T-helper 17 cell (primary cell): ENCODE results near the gene HCN1. TPM values are rescaled to one million over a fixed set of nuclear protein-coding genes. Genes with fewer than 3 reads are reported as not detected.
"Not testable (repeated sequence)": the region's sequence is repeated elsewhere in the genome, so short reads cannot be mapped to it uniquely, and the experiment has no call there.

Experiments used
- ATAC-seq: fragments of 150-1000 bp; cut with Tn5 transposase; 2 replicates; pipeline ENCODE4 v1.10.0; 2021; ENCODE audit warnings: mild to moderate bottlenecking, moderate library complexity
- DNase-seq, 3 donors: peaks; one replicate each; pipeline versions ENCODE4 v3.0.0 to v3.0.0-alpha.2; 2020 to 2021
- H3K9me3 ChIP-seq: one replicate; pipeline ENCODE4 v1.7.0; 2013; ENCODE audit warnings: low read length, mild to moderate bottlenecking; ENCODE audit not compliant: control insufficient read depth, poor library complexity, severe bottlenecking
- H3K27ac Mint-ChIP-seq: one replicate; pipeline ENCODE4 v1.8.0; 2022; ENCODE audit warnings: mild to moderate bottlenecking, moderate library complexity, mixed read lengths
- H3K27me3 Mint-ChIP-seq: one replicate; pipeline ENCODE4 v1.8.0; 2022; ENCODE audit warnings: mixed read lengths
- H3K36me3 Mint-ChIP-seq: one replicate; pipeline ENCODE4 v1.8.0; 2022; ENCODE audit warnings: low read depth, mixed read lengths
- H3K4me1 Mint-ChIP-seq: one replicate; pipeline ENCODE4 v1.8.0; 2022; ENCODE audit warnings: mild to moderate bottlenecking, mixed read lengths
- H3K4me3 Mint-ChIP-seq: one replicate; pipeline ENCODE4 v1.8.0; 2022; ENCODE audit warnings: mild to moderate bottlenecking, moderate library complexity, mixed read lengths
- total RNA-seq, 4 donors: library from RNA in 2 of 4; stranded (reverse) in 2 of 4; gene quantifications; one replicate each; pipeline ENCODE4 v1.2.3 and lab custom pipeline; 2022 to 2026

The HCN1 gene
- total RNA-seq, 2 donors from 2014 or later = not detected

DNA sequence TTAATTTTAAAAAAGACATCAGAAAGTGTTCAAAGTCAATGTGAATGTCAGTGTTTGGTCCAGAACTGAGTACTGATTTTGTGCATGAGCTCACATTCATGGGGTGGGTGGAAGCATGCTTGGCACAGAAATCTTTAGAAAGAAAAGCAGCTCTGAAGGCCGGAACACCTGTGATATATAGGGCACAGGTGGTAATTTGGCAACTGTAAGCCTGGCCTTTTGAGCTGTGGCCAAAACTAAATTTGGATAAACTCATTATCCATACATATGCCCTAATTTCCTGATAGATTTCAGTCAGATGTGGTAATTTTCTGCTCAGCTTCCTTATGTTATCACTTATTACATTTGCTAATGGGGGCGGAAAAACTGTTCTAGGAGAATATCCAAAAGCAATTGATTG, 211.4 kb downstream of the HCN1 start:
- no peak overlapping the region for H3K27ac Mint-ChIP-seq
- DNase-seq (no peak), ATAC-seq (no peak)
- H3K4me3 Mint-ChIP-seq = no peak overlapping the region
- no peaks in the 10 kb centered on the region for H3K9me3 ChIP-seq
- no peaks in the 10 kb centered on the region for H3K4me1 Mint-ChIP-seq
- H3K36me3 Mint-ChIP-seq = no peaks in the 10 kb centered on the region
- H3K27me3 Mint-ChIP-seq = no peaks in the 10 kb centered on the region

DNA sequence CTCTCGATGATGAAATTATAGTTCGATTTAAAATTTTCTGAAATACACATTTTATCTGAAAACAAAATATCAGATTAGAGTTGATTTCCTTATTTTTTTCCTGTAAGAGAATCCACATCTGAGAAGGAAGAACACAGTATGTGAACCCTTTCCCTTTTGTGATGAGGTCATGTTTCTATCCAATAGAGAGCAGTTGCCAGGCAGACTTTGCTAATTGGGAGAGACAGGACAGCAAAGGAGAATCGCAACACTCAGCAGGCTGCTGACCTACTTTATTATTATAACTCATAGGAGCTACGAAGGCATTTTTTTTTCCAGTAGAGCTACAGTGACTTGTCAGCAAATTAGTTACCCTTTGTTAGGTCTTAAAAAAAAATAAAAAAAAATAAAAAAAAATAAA, 242.1 kb downstream of the HCN1 start:
- no peak overlapping the region for H3K4me3 Mint-ChIP-seq
- no peaks in the 10 kb centered on the region for H3K9me3 ChIP-seq
- H3K27ac Mint-ChIP-seq = no peak overlapping the region
- ATAC-seq = no peak
- H3K4me1 Mint-ChIP-seq = no peaks in the 10 kb centered on the region
- no peaks in the 10 kb centered on the region for H3K36me3 Mint-ChIP-seq
- no peak for DNase-seq
- no peaks in the 10 kb centered on the region for H3K27me3 Mint-ChIP-seq

DNA sequence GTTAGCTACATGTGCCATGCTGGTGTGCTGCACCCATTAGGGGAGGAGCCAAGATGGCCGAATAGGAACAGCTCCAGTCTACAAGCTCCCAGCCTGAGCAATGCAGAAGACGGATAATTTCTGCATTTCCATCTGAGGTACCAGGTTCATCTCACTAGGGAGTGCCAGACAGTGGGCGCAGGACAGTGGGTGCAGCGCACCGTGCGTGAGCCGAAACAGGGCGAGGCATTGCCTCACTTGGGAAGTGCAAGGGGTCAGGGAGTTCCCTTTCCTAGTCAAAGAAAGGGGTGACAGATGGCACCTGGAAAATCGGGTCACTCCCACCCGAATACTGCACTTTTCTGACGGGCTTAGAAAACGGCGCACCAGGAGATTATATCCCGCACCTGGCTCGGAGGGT, 251.3 kb downstream of the HCN1 start:
- H3K4me3 Mint-ChIP-seq, H3K36me3 Mint-ChIP-seq, H3K9me3 ChIP-seq, H3K27ac Mint-ChIP-seq, H3K4me1 Mint-ChIP-seq, H3K27me3 Mint-ChIP-seq, DNase-seq, ATAC-seq: not testable (repeated sequence)

DNA sequence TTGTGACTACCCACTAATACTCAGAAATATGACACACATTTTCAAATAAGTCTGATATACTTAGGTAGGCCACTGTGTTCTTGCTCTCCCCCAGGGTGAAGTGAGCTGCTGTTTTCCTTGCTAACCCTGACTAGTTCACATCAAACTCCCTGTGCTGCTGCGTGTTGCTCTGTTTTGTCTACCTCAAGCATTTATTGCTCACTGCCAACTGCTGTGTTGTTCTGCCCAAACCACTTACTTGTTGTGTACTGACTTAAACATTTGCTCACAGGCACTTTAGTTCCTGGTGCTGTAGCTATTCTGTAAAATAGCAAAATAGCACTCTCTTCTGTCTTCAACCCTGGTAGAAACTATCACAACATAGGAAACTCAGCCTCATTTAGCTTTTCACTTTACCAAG, 255.7 kb downstream of the HCN1 start:
- Mint-ChIP-seq H3K27me3 (no peaks in the 10 kb centered on the region), H3K4me3 (no peak overlapping the region), H3K27ac (no peak overlapping the region), H3K36me3 (no peaks in the 10 kb centered on the region), H3K4me1 (no peaks in the 10 kb centered on the region)
- H3K9me3 ChIP-seq = no peaks in the 10 kb centered on the region
- ATAC-seq = no peak
- no peak for DNase-seq

DNA sequence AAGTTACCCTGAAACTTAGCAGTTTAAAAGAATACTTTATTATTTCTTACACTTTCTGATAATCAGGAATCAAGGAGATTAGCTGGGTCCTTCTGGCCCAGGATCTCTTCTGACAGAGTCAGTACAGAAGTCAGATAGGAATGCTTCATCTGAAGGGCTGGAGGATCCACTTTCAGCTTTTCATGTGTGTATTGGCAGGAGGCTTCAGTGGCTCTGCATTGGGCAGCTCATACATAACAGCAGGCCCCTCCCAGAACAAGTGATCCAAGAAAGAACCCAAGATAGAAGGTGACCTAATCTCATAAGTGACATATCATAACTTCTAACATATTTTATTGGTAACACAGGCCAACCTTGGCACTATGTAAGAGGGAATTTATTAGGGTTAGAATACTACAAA, 258.4 kb downstream of the HCN1 start:
- Mint-ChIP-seq H3K27me3 (no peaks in the 10 kb centered on the region), H3K4me1 (no peaks in the 10 kb centered on the region), H3K4me3 (no peak overlapping the region), H3K36me3 (no peaks in the 10 kb centered on the region), H3K27ac (no peak overlapping the region)
- ATAC-seq (no peak), DNase-seq (no peak)
- no peaks in the 10 kb centered on the region for H3K9me3 ChIP-seq

DNA sequence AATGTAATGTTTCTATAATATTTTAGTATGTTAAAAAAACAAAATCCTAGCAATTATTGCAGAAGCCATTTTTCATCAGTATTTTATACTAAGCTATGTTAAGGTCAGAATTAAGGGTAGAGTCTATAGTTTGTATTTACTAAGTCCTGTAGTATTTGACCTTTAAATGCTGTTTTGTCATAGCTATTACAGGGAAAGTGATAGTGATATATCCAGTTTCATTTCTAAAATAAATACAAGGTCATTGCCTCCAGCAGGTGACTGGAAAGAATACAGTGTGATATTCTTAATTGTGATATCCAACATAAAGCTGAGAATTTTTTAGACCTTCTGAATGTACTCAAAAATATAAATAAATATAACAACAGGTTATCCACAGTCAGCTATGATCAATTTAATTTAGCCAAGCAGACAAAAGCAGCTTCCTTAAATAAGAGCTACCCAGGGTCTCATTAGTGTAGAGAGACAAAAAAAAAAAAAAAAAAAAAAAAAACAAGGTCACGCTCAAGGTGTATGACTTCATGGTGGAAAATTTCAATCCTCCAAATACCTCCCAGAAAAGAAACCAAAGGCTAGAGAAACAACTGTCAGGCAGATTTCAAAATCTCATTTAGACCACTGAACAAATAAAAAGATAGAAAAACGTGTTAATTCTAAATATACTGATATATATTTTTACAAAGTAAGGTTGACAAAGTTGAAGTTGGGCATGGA, 278.7 kb downstream of the HCN1 start:
- no peaks in the 10 kb centered on the region for H3K27me3 Mint-ChIP-seq
- no peak for ATAC-seq
- no peak overlapping the region for H3K4me3 Mint-ChIP-seq
- no peaks in the 10 kb centered on the region for H3K36me3 Mint-ChIP-seq
- H3K4me1 Mint-ChIP-seq = no peaks in the 10 kb centered on the region
- H3K9me3 ChIP-seq = no peaks in the 10 kb centered on the region
- DNase-seq = no peak
- no peak overlapping the region for H3K27ac Mint-ChIP-seq

DNA sequence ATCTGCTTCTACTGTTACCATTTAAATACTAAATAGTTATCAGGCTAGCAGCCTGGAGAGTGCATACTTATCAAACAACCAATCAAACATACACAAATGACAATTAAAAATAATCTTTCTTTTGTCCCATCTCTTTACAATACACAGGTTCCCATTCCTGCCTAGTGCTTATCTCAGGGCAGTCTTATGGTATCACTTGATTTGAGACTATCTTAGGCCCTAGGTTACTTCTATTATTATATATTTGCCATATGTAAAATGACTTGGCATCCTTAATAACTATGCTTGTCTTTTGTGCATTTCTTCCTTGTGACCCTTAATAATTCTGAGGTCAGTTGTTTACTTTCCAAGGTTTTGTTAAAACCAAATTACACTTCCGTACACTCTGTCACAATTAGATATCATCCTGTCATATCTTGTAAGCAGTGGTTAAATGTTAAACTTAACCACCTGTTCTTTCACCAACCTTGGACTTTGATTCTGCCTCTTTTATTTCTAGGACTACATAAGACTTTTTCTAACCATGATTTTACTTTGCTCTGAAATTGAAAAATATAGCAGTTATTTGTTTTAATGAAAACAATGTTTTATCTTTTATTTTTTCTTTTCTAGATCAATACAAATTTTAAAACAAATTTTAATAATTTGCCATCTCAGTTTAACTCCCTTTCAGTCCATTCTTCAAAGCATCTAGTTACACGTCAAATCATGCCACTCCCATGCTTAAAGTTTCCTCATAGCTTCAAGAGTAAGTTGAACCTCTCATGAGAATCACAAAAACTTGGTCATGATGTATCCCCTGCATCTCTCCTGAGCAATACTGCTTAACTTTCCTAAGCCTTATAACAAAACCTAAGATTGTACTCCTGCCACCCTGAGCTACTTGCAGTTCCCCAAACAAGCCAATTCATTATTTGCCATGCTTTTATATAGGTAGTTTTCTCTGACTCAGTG, 281.3 kb downstream of the HCN1 start:
- no peak overlapping the region for H3K27ac Mint-ChIP-seq
- ATAC-seq = no peak
- H3K9me3 ChIP-seq = no peaks in the 10 kb centered on the region
- no peak for DNase-seq
- no peak overlapping the region for H3K4me3 Mint-ChIP-seq
- H3K4me1 Mint-ChIP-seq = no peaks in the 10 kb centered on the region
- H3K27me3 Mint-ChIP-seq = no peaks in the 10 kb centered on the region
- H3K36me3 Mint-ChIP-seq = no peaks in the 10 kb centered on the region

DNA sequence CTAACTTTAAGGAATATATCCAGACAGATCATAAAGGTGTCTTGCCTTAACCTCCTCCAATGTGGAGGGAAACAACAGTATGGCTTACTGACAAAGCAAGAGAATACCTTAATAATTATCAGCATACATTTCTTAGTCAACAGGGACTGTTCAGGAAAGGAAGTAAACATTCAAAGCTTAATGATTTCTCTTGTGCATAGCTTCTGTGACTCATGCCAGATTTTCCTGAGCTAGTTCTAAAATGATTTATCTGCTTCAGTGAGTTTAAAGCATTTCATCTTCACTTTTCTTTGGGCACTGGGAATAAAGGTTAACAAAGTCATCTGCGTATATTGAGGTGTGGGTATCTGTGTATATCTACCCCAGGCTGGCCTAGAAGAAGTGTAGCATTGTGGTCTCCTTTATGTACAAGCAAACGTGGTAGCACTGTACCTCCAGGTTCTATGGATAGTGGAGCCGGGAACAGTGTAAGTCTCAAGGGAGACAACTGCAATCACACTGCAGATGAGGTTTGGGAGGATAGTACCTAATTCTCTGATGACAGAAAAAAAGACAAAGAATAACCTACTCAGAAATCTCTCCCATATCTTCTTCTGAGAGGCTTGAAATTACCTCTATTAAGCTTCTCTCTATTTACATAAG, 284.1 kb downstream of the HCN1 start:
- Mint-ChIP-seq H3K36me3 (no peaks in the 10 kb centered on the region), H3K4me3 (no peak overlapping the region), H3K27me3 (no peaks in the 10 kb centered on the region), H3K4me1 (no peaks in the 10 kb centered on the region), H3K27ac (no peak overlapping the region)
- DNase-seq (no peak), ATAC-seq (no peak)
- no peaks in the 10 kb centered on the region for H3K9me3 ChIP-seq

DNA sequence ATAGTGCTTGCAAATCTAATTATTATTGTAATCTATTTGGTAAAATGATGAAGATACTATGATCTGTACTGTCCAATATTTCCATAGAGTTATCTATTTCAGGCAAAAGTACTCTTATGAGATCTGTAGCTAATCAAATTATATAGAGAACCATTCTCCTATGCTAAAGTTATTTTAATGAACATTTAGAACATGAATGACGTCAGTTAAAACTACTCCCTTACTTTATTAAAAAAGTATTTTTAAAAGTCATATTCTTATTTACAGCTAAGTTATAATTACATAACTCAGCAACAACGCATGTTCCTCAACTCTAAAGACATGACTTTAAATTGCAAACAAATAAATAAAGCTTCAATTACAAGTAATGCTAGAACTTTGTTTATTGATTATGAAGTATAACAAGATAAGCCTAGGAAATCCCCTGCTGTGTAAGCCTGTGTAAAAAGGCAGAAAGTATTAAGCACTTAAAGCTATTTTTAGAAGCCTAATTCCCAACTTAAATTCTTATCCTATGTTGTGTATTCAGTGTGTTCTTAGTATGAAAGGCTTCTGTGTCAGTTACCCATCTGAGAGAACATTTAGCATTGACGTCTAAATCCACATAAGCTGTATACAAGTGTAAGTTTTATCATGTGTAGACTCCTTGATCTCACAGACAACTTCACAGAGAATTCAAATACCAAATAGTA, 285.7 kb downstream of the HCN1 start:
- H3K36me3 Mint-ChIP-seq = no peaks in the 10 kb centered on the region
- no peaks in the 10 kb centered on the region for H3K27me3 Mint-ChIP-seq
- DNase-seq (no peak), ATAC-seq (no peak)
- H3K4me1 Mint-ChIP-seq = no peaks in the 10 kb centered on the region
- H3K4me3 Mint-ChIP-seq = no peak overlapping the region
- H3K9me3 ChIP-seq = no peaks in the 10 kb centered on the region
- H3K27ac Mint-ChIP-seq = no peak overlapping the region

DNA sequence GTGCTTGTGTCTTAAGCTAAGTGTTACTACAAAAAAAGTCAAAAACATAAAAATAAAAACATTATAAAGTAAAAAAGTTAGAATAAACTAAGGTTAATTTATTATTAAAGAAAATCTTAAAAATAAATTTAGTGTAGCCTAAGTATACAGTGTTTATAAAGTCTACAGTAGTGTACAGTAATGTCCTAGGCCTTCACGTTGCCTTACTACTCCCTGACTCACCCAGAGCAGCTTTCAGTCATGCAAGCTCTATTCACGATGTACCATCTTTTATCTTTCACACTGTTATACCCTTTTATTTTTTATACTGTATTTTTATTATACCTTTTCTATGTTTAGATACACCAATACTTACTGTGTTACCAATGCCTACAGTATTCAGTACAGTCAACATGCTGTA, 288.1 kb downstream of the HCN1 start:
- Mint-ChIP-seq H3K4me3 (no peak overlapping the region), H3K27me3 (no peaks in the 10 kb centered on the region), H3K36me3 (no peaks in the 10 kb centered on the region), H3K27ac (no peak overlapping the region), H3K4me1 (no peaks in the 10 kb centered on the region)
- no peak for DNase-seq
- no peaks in the 10 kb centered on the region for H3K9me3 ChIP-seq
- no peak for ATAC-seq

DNA sequence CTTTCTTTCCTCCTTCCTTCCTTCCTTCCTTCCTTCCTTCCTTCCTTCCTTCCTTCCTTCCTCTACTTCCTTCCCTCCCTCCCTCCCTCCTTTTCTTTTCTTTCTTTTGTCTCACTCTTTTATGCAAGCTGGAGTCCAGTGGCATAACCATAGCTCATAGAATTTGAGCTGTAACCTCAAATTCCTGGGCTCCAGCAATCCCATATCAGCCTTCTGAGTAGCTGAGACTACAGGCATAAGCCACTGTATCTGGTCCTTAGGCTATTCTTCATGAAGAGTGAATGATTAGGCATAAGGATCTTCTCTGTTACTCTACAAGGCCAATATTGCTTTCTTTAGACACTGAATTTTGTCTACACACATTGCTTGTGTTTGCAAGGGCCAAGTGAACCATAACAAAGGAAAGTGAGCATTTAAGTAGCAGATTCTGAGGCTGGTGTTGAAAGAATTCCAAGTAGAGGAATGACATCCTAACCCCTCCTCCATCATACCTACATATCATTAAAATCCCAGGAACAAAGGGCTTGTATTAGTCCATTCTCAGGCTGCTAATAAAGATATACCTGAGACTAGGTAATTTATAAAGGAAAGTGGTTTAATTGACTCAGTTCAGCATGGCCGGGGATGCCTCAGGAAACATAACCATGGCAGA, 293.2 kb downstream of the HCN1 start:
- ATAC-seq = no peak
- Mint-ChIP-seq H3K36me3 (no peaks in the 10 kb centered on the region), H3K27ac (no peak overlapping the region), H3K27me3 (no peaks in the 10 kb centered on the region), H3K4me1 (no peaks in the 10 kb centered on the region), H3K4me3 (no peak overlapping the region)
- H3K9me3 ChIP-seq = no peaks in the 10 kb centered on the region
- no peak for DNase-seq

DNA sequence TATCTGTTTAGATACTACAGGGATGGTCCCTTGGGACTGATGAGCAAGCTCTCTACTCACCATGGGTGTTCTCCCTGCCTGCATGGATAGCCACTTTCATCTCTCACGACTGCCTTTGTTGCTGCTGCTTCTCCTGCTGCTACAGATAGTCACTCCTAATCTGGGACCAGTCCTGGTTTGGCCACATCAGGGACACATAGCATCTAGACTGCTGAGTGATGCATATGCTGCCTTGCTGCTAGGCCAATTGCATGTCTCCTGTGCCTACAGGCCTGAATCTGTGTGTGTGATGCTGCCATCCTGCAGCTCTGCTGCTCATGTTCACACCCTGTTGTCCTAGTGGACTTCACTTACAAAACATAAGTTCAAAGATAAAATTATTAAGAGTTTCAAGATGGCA, 297.1 kb downstream of the HCN1 start:
- H3K27me3 Mint-ChIP-seq = no peaks in the 10 kb centered on the region
- H3K4me1 Mint-ChIP-seq = no peaks in the 10 kb centered on the region
- no peak overlapping the region for H3K4me3 Mint-ChIP-seq
- no peak for DNase-seq
- no peaks in the 10 kb centered on the region for H3K36me3 Mint-ChIP-seq
- no peak for ATAC-seq
- no peak overlapping the region for H3K27ac Mint-ChIP-seq
- no peaks in the 10 kb centered on the region for H3K9me3 ChIP-seq
